ENCODE data around the gene TNFSF12.

The TNFSF12 gene, protein sequence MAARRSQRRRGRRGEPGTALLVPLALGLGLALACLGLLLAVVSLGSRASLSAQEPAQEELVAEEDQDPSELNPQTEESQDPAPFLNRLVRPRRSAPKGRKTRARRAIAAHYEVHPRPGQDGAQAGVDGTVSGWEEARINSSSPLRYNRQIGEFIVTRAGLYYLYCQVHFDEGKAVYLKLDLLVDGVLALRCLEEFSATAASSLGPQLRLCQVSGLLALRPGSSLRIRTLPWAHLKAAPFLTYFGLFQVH

DNA sequence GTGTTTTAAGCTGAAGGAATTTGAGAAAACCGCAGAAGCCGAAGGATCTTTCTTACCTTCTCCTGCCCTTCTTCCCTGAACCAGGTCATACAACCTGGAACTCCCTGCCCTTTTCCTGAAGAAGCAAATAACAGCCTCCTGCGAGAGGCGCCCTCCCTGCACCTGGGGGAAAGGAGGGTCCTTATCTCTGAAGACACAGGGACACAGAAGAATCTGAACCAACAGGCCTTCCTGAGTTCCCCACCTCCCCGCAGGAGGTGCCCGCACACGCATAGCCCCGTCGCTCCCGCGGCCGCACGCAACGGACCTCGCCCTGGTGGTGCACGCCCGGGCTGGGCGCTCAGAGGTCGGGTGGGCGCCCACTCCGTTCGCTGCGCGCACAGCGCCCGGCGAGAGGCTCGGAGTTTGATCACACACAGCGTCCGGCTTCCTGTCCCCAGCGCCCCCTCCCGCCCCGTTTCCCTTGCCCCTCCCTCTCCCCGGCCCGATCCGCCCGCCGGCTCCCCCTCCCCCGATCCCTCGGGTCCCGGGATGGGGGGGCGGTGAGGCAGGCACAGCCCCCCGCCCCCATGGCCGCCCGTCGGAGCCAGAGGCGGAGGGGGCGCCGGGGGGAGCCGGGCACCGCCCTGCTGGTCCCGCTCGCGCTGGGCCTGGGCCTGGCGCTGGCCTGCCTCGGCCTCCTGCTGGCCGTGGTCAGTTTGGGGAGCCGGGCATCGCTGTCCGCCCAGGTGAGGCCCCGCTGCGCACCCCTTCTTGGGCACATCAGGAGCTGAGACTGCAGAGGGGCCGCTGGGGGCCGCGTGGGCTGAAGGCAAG lies at the start of gene TNFSF12:
Gene TNFSF12 (plus strand): TSS at position 474 of the 816 bp plus-strand sequence. CDS start 96 bp downstream, at position 570.
- peak within 1 kb of the TSS; percentile 65 for H3K4me3 ChIP-seq (ENCODE audit: low read depth, low read length)
- TF ChIP-seq, protein P1, sequence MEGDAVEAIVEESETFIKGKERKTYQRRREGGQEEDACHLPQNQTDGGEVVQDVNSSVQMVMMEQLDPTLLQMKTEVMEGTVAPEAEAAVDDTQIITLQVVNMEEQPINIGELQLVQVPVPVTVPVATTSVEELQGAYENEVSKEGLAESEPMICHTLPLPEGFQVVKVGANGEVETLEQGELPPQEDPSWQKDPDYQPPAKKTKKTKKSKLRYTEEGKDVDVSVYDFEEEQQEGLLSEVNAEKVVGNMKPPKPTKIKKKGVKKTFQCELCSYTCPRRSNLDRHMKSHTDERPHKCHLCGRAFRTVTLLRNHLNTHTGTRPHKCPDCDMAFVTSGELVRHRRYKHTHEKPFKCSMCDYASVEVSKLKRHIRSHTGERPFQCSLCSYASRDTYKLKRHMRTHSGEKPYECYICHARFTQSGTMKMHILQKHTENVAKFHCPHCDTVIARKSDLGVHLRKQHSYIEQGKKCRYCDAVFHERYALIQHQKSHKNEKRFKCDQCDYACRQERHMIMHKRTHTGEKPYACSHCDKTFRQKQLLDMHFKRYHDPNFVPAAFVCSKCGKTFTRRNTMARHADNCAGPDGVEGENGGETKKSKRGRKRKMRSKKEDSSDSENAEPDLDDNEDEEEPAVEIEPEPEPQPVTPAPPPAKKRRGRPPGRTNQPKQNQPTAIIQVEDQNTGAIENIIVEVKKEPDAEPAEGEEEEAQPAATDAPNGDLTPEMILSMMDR (IDR thresholded peaks at IDR 0.05; ENCODE audit: borderline replicate concordance, insufficient read depth, low read depth, low read length) = 0 out of 2 replicates have a peak, but pooled peaks have one; percentile 2

DNA sequence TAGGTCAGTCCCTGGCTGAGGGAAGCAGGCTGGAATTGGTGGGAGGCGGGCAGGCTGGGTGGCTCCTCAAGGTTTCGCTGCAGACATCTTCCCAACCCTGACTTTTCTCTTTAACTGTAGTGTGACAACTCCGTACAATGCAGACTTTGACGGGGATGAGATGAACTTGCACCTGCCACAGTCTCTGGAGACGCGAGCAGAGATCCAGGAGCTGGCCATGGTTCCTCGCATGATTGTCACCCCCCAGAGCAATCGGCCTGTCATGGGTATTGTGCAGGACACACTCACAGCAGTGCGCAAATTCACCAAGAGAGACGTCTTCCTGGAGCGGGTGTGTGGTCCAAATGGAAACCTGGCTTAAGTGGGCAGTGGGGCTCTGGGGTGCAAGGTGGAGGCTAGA lies 49.7 kb upstream of the TNFSF12 start:
- TF ChIP-seq, protein P1 (IDR thresholded peaks at IDR 0.05; ENCODE audit: borderline replicate concordance, insufficient read depth, low read depth, low read length) = no peak

DNA sequence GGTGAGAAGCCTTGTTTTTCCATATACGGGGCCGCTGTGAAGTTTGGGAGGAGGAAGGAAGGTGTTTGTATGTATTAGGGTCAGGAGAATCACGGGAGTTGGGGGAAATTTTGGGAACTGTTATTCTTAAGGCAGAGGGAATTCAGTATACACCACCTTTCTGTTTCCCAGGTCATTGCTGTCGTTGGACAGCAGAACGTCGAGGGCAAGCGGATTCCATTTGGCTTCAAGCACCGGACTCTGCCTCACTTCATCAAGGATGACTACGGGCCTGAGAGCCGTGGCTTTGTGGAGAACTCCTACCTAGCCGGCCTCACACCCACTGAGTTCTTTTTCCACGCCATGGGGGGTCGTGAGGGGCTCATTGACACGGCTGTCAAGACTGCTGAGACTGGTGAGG lies 47.1 kb upstream of the TNFSF12 start:
- no peak overlapping the region for H3K4me3 ChIP-seq (ENCODE audit: low read depth, low read length)
- TF ChIP-seq, protein P1 (IDR thresholded peaks at IDR 0.05; ENCODE audit: borderline replicate concordance, insufficient read depth, low read depth, low read length) = no peak

More for the DNA sequence above, 49.7 kb upstream of the TNFSF12 start:
- H3K4me3 ChIP-seq (ENCODE audit: low read depth, low read length) = no peak overlapping the region

DNA sequence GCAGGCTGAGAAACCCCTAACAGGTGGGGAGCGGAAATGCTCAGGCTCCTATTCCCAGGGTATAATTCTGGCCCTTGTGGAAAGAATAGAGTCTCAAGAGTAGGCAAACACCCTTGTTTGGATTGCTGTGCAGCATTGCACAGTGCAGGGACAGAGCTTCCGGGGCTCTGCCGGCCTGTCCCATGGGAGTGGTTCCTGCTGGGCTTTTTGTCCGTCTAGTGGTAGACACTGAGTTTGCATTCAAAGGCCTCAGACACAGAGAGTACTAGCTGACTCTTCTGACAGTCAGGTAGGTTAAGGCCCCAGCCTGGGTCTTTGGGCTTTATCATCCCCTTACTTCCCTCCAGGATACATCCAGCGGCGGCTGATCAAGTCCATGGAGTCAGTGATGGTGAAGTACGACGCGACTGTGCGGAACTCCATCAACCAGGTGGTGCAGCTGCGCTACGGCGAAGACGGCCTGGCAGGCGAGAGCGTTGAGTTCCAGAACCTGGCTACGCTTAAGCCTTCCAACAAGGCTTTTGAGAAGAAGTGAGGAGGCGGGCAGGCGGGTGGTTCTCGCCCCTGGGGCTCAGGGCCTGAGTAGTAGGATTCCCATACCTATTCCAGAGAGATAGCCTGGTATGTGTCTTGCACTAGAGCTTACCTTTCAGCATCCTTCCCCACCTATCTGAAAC lies 46.5 kb upstream of the TNFSF12 start:
- H3K4me3 ChIP-seq (ENCODE audit: low read depth, low read length) = no peak overlapping the region
- TF ChIP-seq, protein P1 (IDR thresholded peaks at IDR 0.05; ENCODE audit: borderline replicate concordance, insufficient read depth, low read depth, low read length) = no peak

DNA sequence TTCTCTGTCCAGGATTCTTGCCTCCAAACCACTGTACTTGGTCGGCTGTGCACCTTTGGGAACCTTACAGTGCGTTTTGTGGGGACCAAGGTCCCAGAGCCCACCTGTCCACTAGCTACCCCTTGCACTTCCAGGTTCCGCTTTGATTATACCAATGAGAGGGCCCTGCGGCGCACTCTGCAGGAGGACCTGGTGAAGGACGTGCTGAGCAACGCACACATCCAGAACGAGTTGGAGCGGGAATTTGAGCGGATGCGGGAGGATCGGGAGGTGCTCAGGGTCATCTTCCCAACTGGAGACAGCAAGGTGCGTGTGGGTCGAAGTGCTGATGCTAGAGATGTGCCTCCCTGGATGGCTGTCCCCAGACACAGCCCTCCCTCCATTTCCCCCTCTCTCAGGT lies 45.9 kb upstream of the TNFSF12 start:
- TF ChIP-seq, protein P1 (IDR thresholded peaks at IDR 0.05; ENCODE audit: borderline replicate concordance, insufficient read depth, low read depth, low read length) = 0 out of 2 replicates have a peak, but pooled peaks have one; percentile 17
- no peak overlapping the region for H3K4me3 ChIP-seq (ENCODE audit: low read depth, low read length)

DNA sequence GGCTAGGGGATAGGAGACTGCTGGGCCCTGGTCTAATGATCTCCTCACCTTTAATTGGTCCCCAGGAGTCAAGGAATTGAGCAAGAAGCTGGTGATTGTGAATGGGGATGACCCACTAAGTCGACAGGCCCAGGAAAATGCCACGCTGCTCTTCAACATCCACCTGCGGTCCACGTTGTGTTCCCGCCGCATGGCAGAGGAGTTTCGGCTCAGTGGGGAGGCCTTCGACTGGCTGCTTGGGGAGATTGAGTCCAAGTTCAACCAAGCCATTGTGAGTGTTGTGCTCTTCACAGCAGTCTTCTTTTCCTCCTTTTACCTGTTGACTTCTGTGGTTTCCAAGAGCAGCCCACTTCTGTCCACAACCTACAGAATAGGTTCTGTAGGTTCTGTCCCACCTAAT lies 45.3 kb upstream of the TNFSF12 start:
- TF ChIP-seq, protein P1 (IDR thresholded peaks at IDR 0.05; ENCODE audit: borderline replicate concordance, insufficient read depth, low read depth, low read length) = no peak
- H3K4me3 ChIP-seq (ENCODE audit: low read depth, low read length) = no peak overlapping the region

Measured in GM12875 (cell line).